Measurements from ENCODE around the gene PIP5KL1.
"Not testable (repeated sequence)": the region's sequence is repeated elsewhere in the genome, so short reads cannot be mapped to it uniquely, and the experiment has no call there.

Gene PIP5KL1

DNA sequence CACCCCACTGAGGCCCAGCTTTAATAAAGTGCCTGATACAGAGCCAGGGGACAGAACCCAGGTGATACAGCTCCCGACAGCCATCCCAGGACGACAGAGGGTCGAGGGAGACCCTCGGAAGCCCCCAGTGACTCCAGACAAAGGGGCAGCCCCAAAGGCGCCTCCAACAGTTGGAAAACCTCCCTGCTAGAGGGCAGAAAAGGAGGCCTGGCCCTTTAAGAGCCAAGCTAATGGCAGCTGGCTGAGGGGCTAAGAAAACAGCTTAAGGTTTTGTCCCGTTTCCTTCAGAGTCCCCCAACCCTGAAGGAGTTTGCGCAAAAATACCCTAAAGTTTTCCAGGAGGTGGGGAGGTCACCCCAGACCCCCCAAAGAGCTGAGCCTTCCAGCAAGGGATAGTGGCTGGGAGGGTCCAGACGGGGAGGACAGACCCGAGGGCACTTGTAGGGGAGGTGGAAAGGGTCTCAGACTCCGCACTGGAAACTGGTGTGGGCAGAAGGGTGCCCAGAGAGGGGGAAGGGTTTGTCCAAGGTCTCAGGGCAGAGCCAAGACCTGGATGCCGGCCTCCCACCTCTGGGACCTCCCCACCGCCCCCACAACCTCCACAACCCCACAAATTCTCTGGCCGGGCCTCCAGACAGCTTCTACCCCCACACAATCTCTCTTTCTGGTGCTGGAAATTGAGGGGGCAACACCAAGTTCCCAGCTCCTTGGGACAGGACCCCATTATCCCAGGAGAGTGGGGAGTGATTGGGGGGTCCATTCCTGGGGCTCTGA lies 44.9 kb downstream of the PIP5KL1 start:
- DNase-seq = no peak

DNA sequence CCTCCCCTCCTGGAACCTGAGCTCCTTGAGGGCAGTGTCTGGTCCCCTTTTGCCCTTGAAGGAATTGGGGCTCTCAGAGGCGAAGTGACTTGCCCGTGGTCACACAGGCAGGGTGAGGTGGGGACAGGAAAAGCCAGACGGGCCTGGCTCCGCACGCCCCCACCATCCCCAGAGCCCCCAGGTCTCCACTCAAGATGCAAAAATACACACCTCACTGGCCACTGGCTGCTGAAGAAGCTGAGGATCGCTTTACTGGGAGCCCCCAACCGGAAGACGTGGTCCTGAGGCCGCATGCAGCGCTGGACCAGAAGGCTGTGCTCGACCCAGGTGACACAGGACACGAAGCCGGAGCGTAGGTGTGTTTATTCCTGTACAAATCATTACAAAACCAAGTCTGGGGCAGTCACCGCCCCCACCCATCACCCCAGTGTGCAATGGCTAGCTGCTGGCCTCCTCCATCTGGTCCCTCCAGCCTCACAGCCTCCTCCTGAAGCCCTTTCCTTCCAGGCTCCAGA lies 45.5 kb downstream of the PIP5KL1 start:
- DNase-seq = no peak

DNA sequence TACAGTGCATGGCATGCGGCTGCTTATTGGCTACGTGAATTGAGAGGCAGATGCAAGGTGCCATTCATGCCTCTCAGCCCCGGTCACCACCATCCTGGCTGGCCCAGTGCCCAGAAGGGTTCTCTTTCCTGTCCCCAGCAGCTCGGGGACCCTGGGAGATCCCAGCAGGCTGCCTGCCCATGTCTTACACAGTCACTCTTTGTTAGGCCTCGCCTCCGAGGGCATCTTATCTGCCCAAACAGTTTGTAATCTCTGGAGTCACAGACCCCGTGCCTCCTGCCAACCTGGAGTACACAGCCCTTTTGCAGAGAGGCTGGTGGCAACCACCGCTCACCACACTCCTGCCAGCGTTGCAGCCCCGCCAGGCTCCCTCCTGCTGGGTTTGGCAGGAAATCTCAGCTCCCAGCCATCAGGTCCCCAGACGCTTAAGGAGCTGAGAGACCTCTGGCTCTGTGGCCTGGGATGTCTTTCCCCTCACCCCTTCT lies 46.1 kb downstream of the PIP5KL1 start:
- no peak for DNase-seq

DNA sequence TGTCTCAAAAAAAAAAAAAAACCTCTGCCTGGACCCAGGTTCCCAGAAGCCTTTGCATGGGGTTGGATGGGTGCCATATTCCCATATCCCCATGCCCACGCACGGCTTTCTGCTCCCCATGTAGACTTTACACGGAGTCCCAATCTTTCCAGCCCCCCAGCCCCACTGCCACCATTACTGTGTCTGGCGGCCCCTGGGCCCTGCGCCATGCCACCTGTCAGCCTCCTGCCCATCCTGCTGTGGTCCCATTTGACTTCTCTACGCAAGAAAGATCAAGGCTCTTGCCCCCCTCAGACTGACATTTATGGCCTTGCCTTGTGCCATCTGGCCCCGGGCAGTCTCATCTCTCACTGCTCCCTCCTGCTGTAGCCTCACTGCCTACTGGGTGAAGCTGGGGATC lies 46.6 kb downstream of the PIP5KL1 start:
- no peak for DNase-seq

DNA sequence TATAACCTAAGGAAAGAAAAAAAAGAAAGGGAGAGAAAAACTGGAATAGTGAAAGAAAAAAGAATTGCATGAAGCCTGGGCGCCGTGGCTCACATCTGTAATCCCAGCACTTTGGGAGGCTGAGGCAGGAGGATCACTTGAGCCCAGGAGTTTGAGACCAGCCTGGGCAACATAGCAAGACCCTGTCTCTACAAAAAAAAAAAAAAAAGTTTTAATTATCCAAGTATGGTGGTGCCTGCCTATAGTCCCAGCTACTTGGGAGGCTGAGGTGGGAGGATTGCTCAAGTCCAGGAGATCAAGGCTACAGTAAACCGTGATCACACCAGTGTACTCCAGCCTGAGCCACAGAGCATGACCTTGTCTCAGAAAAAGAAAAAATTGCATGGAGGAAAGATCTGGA lies 48.9 kb downstream of the PIP5KL1 start:
- not testable (repeated sequence) for DNase-seq

DNA sequence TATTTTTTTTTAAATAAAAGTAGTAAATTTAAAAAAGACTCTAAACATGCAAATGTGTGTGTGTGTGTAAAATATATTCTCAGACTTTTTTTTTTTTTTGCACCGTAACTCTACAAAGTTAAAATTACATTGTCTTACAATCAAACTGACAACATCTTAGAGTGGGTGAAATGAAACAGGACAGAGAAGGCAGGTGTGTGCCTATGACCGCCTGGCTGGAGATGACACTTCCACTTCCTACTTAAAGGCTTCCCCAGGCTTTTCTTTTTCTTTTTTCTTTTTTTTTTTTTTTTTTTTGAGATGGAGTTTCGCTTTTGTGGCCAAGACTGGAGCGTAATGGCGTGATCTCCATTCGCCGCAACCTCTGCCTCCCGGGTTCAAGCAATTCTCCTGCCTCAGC lies 50.4 kb downstream of the PIP5KL1 start:
- DNase-seq = no peak

DNA sequence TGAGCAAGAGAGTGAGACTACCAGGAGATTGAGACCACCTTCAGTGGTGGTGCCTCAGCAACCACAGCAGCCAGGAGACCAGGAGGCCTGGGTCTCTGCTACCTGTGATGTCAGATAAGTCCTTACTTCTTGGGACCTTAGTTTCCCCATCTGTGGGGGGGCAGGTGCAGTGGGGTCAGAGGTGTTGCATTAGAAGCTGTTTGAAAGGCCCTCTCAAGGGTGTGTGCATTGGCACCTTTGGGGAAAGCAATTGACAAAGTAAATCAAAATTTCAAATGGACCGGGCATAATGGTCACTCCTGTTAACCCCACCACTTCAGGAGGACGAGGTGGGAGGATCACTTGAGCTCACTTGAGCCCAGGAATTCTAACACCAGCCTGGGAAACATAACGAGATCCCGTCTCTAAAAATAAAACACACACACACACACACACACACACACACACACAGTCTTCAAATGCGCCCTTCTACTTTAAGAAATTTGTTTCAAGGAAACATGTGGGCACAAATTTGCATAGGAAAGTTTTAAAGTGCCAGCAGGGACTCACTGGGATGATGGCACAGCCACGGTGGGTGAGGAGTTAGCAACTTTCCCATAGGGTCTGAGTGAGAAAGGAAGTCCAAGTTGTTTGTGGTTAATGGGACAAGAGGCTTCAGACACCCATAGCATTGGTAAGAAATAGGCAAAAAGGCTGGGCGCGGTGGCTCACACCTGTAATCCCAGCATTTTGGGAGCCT lies 51.8 kb downstream of the PIP5KL1 start:
- no peak for DNase-seq

DNA sequence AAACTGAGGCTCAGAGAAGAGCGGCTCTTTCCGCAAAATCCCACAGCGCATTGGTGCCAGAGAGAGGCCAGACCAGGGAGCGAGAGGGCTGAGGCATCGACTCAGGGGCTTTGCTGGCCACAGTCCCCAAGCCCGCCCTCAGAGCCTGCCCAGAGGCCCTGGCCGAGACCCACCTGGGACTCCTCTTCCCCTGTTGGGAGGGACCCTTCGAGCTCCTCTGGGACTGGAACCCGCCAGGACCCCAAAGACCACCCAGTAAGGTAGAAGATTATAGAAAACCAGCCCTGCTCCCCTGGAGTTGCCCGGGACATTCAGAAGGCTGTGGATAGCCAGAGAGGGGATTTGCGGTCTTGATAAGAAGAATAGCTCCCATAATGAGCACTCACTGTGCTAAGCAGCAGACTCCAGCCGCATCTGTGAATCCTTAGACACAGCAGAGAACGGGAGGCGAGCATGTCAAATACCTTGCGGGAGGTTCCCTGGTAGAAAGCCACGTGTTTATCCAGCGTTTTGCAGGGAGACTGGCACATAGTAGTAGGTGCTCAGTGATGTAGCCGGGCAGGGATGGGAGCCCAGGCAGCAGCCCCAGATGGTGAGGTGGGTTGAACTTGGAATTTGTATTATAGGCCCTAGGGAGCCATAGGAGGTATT lies 52.5 kb downstream of the PIP5KL1 start:
- no peak for DNase-seq

DNA sequence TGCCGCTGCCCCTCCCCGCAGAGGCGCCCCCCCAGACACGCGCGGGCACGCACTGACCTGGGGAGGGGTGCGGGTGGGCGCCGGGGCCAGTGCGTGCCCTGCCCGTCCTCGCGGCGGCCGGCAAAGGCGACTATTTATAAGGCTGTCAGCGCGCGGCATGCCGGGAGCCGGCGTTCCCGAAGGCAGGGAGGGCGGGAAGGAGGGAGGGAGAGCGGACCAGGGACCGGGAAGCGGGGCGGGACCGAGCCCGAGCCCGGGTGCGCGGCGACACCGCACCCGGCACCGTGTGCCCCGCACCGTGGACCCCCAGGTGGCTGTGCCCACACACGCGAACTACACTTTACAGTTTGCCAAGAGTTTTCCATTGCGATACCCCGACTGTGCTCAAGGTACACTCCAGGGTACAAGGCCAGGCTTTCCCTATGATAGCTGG lies 53.0 kb downstream of the PIP5KL1 start, which contains the start of gene AK1:
TSS of gene AK1 (minus strand) at position 110 of the 433 bp plus-strand sequence. CDS start 3,058 bp downstream, outside the sequence.
- DNase-seq = no peak

DNA sequence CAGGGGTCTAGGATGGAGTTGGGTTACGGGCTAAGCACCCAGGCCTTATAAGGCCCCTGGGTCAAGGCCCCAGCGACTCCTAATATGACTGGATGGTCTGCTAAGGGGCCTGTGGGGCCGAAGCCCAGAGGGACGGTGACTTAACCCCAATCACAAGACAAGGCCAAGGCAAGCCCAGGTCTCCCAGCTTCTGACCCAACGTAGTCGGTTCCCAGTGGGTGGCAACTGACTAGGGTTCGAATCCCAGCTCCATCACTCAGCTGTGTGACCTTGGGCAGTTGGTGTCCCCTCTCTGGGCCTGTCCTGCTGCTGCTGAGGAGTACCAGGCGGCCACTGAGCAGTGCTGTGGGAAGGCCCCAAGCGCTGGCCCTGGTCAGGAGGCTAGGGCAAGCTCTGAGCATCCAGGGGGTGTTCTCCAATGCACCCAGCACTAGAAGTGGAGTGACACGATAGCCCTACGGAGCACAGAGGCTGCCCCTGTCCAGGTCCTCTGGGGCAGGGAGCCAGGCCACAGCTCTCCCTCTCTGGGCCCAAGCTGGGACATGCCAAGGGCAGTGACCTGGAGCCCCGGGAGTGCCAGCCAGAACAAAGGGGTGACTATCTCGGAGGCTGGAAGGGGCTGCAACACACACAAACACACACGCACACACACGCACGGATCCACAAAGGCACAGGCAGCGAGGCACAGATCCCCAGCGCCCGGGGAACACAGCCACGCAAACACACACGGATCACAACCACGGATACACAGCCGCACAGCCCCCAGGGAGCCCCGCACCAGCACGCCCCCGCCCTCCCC lies 53.6 kb downstream of the PIP5KL1 start:
- DNase-seq = no peak

DNA sequence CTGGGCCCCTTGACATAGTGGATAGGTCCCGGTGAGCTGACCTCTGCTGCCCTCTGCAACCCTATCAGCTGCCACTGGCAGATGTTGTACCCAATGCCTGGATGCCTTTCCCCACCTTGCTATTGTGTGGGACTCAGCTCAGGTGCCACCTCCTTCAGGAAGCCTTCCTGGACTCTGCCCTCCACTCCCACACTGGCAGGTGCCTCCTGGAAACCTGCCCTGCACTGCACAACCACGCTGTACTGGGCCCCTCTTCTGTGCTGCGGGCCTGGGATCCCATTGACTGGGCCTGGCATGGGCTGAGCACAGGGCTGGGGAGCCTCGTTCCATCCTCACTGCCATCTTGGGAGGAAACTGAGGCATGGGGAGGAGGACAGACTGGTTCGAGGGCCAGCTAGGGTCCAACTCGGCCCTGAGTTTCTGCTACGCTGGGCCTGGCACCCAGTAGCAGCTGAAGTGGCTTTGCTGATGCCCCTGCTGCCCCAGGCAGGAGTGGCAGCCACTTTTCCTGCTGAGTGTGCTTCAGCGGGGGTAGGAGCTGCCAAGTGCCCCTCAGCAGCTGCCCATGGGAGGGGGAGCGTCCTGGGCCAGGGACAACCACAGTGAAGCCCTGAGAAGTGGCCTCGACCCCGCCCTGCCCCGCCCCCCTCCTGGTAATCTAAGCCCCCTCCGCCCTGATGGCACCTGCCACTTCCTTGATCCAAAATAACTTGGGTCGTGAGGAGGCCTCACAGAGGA lies 54.4 kb downstream of the PIP5KL1 start:
- no peak for DNase-seq

DNA sequence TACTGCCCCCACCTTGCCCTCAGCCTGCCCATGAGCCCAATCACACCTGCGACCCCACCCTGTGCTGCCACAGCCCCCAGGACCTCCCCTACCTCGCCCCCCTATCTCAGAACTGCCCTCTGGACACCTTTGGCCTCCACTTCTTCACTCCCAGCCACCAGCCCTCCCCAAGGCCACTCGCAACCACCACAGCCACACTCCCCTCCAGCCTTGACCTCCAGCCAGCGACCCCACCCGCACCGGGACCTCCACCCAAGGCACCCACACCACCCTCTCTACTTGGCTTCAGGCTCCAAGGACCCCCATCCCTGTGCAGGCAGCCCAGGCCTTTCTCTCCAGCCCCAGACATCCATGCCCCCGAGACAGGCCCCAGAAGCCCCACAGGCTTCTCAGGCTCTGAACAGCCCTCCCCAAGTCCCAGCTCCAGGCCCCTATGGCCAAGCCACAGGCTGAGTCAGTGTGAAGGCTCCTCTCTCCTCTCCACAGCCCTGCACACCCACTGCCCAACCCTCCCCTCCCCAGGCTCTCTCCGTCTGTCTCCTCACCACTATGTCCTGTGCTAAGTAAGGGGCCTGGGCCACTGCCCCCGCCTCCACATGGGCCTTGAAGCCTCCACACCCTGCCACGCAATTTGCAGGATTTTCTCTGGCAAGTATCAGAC lies 55.1 kb downstream of the PIP5KL1 start:
- no peak for DNase-seq

DNA sequence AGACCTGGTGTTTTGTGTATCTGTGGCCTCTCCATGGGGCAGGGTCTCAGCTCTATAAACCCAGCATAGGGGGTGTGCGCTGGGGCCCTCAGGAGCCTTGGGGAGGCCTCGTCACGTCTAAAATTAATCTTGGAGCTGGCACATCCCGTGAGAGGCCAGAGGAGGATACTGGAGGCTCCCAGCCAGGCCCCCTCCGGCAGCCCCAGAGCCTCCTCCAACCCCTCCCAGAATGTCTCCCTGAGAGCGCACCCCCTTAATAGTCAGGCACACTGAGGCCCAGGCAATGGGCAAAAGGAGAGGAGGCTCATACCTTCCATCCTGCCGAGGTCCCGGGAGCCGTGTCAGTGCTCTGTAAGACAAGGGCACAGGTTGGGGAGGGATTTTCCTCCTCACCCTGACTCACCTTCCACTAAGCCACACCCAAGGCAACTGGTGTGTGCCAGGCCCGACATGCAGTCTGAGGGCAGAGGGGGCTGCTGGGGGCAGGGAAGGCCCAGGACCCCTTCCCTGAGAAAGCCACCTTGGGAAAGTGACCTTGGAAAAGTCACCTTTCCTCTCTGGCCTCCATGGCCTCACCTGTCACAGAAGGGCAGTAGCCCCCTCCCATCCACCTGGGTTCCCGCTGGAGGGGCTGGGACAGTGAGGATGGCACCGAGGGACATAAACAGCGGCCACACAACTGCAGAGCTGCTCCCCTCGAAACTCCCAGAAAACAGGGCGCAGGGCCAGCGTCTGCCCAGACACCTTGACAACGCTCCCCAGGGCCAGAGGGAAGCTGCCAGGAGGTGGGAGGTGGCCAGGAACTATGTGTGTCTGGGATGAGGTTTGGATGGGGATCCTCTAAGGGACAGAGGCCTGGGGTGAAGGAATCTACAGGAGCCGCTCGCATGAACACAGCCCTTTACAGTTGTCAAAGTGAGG lies 56.0 kb downstream of the PIP5KL1 start:
- no peak for DNase-seq

DNA sequence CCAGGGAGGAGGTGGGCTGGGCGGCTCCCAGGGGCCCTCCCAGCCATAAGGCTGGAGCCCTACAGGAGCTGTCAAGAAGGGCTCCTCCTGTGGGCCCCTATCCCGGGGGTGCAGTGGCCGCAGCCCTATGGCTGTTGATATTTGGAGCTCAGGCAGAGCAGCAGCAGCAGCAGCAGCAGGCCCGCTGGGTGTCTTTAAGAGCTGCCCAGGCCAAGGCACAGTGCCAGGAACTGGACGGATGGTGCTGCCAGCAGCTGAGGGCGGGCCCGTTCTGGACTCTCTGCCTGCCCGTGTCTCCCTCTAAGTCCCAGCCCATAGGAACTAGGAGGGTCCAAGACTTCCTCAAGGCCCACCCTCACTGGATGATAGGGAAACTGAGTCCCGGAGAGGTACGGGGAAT lies 56.7 kb downstream of the PIP5KL1 start:
- DNase-seq = no peak

DNA sequence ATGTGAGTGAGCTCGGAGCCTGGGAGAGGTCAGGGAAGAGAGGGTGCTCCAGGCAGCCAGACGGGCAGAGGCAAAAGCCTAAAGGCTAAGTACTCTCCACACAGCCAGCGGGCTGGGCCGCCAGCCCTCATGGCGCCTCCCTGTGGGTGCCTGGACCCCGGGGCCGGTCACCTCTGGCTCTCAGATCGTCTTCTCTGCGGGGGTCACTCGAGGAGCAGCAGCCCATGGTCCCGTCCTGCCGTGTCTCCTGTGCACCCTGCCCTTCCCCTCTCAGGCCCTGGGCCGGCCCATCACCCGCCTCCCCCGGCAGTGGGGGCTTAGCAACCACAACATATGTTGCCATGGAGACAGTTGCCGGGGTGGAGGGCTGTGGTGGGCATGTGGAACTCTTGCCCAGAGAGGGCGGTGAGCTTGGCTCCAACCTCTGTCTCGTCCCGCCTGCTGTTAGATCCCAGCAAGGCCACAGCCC lies 57.3 kb downstream of the PIP5KL1 start:
- no peak for DNase-seq

DNA sequence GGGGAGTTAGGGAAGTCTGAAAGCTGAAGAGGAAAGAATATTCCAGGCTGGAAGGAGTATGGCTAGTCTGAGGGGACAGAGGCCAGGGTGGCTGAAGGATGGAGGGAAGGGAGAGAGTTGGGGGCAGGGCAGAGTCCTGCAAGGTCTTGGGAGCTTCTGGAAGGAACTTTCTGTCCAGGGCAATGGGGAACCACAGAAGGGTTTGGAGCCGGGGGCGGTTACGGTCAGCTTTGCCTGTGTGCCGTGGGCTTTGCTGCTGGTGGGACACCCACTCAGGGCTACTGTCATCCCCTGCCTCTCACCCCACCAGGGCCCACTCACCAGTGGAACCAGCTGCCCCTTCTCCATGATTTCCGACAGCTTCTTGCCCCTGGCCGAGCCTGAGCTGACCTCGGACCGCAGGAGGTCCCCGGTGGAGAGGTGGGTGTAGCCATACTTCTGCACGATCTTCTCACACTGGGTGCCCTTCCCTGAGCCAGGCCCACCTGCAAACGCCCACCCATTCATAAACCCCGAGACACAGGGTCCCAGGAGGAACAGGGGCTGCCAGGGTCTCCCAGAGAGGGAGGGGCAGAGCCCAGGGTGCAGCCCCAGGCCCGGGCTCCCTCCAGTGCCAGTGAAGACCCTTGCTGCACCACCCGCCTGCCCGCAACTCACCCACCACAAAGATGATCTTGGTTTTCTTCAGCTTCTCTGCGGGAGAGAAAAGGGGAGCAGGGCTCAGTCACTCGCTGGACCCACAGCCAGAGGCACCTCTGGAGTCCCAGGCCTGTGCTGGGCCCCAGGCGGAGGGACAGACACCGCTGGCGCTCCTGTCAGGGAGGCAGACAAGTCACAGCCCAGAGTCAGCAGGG lies 58.0 kb downstream of the PIP5KL1 start:
- DNase-seq = no peak

DNA sequence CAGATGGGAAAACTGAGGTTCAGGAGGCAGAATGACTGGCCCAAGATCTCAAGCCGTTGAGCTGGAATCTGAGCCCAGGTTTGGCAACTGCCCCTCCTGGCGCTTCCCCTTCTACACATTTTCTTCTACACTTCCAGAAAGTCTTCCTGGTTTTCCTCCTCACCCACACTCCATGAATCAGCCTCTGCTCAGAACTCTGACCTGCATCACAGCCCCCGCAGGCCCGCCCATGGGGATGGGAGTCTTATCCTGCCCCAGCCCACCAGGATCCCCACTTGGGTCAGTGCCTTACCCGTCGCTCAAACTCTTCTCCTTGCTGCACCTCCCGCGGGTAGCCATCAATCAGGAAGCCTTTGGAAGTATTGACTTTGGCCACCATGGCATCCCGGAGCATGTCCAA lies 59.0 kb downstream of the PIP5KL1 start:
- DNase-seq = no peak

DNA sequence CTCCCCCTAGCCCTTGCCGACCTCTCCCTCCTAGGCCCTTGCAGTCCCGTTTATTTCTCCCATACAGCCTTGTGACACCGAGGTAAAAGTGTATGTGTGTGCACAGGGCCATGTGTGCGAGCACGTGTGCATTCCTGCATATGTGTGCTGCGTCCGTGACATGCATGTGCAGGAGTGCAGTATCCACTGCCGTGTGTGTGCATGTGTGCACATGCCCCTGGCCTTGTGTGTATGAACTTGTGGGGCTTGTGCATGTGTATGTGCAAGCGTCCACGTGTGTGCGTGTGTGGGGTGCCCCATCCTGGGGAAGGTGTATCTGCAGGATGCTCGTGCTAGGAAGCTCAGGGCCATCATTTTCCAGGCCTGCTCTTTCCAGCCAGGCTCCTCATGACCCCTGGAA lies 59.7 kb downstream of the PIP5KL1 start:
- DNase-seq = no peak
